Stimulated activated CD8-positive, alpha-beta memory T cell treated with anti-CD3 and anti-CD28 coated beads, Interleukin-4, amount 100 ng/mL, for 24 hours (primary cell): ENCODE measurements around the gene PLCL1.

ENCODE experiments used
- DNase-seq: peaks from one replicate; pipeline ENCODE4 v3.0.0-alpha.2; 2020; ENCODE audit warnings: low read depth

Gene PLCL1

DNA sequence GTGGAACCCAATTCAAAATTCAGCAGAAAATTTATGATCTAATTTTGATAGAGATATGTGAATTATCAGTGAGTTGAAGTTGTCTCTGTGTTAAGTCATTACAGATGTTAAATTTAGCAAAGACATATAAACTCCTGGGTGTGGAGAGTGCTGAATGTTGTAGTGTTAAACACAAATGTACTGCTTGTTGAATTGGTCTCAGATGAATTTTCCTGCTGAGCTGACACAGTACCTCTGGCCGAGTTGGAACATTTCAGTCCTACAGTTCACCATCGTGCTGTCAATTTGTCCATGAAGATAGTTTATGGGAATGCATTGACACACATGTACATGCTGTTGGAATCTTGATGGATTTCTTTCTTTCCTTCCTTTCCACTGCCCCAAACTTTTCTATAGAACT is 255.9 kb downstream of the PLCL1 start:
- no peak for DNase-seq

- DNase-seq = no peak
Measured at GRCh38 chr2:198062826-198063225, 258.4 kb downstream of the PLCL1 start.

DNA sequence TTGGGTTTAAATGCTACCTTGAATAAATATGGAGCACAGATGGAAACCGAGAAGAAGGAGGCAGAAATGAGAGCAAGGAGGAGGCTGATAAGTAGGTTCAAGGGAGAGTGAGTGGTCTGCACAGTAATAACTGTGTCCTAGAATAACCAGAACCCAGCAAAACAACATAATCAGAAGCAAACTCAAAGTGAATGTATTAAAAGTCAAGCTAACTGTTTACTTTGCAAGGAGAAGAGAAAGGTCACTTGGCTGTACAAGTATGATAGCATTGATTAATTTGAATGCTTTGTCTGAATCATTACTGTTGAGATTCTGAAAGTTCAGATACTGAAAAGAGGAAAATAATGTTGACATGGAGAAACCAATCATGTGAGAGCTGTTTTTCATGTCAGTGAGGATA is 258.8 kb downstream of the PLCL1 start:
- no peak for DNase-seq

DNA sequence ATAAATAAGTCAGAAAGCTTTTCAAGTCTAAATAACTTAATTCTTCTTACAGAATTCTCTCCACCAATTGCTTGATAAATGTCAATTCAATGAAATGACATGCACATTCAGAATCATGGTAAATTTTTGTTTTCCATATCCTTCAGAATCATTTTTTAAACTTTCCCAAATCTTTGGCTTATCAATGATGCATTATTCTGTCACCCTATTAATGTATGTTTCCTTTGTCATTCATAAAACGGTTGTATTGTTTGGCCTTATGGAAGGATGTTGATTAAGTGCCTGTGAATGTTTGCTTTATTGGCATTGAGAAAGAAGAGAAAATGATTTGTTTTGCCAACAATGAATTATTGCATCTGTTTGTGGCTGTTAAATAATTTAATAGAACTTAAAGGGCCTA is 260.9 kb downstream of the PLCL1 start:
- DNase-seq = no peak

DNA sequence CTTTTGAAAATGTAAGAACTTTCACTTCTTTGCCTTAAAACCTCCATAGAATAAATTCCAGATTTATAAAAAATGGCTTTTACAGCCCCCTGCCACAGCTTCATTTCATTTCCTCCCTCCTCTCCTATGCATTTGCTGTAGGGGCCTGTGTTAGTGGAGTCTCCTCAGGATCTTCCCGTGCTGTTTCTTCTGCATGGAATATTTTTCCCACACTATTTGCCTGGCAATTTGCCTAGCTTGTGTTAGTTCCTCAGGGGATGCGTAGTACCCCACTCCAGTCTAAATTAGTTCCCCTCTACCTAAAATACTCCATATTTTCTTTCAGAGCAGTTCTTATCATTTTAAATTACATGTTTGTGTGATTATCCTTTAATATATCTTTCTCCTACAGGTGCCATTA is 262.2 kb downstream of the PLCL1 start:
- no peak for DNase-seq

- DNase-seq = no peak
Measured at GRCh38 chr2:198072655-198073054, 268.3 kb downstream of the PLCL1 start.

DNA sequence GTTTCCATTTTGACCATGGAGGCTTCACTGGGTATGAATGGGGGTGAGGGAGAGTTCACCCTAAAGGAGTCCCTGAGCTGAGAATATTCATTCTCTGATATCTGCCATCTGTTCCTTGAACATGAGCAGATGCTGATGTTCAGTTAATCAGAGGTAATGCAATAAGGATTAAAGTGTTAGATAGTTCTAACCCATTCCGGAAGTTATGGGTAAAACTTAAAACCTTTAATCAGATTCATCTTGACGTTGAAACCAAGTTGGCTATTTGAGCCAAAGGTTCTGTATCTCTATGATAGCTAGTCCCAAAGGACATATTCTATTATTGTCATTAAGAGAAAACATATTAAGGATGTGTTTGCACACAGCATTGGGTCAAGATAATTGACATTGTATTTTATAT is 268.9 kb downstream of the PLCL1 start:
- DNase-seq = no peak

GRCh38 chr2:198077477-198077876 is 273.1 kb downstream of the PLCL1 start:
- DNase-seq = no peak

DNA sequence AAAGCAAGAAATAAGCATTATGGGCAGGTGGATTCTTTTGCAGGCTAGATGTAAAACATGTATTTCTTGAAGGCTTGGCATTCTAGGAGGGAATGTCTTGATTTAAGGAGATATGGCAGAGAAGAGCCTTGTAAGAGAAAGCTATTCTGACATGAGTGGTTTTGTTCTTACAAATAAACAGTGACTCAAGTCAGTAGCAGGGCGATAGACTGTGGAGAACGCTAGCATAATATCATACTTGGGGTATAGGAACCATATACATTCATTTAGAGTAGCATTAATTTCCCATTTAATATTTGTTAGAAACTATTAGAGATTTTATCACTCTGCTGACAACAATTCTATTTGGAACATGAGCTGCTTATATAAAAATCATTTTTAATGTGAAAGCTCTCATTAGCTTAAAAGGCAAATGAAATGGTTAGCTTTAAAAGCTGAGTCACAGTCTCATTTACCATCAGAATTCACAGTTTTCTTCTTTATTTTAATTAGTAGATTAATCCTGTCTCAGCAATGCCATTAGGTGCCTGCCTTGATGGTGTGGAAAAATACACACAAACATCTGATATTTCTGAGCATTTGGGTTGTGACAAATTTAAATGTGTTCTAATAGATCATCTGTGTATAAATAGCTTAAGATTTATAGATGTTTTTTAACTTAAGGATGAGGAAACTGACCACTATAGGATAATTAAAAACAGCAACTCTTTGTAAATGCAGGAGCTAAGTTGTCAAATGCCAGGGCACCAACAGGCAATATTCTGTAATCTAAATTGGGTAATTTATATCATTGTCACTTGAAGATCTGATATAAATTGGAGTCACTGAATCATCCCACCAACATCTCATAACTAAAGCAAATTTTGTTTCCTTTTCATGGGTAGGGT is 276.7 kb downstream of the PLCL1 start:
- no peak for DNase-seq

- no peak for DNase-seq
Measured at GRCh38 chr2:198084156-198084555, 279.8 kb downstream of the PLCL1 start.

GRCh38 chr2:198096002-198096401 is 291.6 kb downstream of the PLCL1 start:
- DNase-seq = no peak

DNA sequence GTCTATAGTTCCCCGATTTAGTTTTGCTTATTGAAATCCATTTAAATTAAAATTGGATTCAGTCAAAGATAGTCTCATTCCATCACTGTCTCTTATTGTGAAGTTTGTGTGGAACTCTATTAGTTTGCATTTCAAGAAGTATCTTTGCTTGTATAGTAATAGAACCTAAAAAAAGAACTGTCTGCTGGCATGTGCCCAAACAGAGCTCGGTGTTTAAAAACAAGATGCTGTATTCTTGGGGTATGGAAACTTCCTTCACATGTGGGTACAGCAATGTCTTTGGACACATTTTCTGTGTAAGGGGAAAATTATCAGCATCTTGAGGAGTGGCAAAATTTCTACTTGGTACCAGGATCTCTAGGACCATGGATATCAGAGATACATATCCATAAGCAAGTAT is 292.6 kb downstream of the PLCL1 start:
- DNase-seq = no peak

- no peak for DNase-seq
Measured at GRCh38 chr2:198097630-198098029, 293.2 kb downstream of the PLCL1 start.

DNA sequence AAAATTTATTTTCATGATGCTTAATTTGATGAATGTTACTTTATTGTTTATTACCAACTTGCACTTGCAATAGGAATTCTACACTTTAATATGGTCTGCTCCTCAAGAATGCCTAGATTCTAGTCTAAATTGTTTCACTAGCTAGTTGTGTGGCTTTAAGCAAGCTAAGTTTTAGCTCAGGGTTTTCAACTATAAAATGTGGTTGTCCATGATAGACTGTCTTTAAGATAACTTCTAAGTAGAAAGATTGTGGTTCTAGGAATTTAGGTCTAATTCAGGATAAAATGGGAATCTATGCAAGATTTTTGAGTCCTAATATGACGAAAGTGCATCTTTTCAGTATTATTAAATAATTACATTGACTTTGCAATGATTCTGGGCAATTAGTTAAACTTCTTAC is 294.0 kb downstream of the PLCL1 start:
- no peak for DNase-seq

DNA sequence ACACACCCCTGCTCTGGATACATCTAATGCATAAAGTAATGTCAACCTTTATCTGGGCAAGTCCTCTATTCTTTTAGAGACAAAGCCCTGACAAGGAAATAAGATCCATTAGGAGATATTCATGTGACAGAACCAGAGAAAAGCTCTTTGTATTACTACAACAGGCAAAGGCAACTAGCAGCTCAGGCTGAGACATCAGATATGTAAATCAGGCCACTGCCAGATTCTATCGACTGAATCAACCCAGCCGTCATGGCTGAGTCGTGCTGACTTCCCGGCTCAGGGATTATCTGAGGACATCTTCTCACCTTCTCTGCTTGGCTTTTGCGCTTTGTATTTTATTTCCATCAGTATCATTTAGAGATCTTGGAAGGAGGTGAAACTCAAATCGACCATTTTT is 294.5 kb downstream of the PLCL1 start:
- DNase-seq = no peak

- no peak for DNase-seq
Measured at GRCh38 chr2:198100346-198100745, 296.0 kb downstream of the PLCL1 start.

- no peak for DNase-seq
Measured at GRCh38 chr2:198101688-198102087, 297.3 kb downstream of the PLCL1 start.

- DNase-seq = no peak
Measured at GRCh38 chr2:198102120-198102519, 297.7 kb downstream of the PLCL1 start.

DNA sequence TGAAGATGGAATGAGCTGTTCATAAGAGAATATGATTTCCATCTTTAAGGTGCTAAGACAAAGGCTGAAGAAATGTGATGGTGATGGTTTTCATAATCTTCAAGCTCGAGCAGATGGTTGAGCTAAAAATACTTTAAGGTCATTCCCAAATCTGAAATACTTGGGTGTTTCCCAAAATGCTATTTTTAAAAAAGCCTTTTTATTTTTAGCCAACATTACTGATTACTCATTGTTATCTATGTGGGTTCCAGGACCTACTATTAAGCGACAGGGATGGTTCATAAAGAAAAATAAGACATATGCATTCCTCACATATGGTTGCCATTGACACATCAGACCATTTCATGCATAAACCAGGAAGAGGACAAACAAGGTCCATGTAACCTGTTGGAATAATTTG is 298.5 kb downstream of the PLCL1 start:
- no peak for DNase-seq

- no peak for DNase-seq
Measured at GRCh38 chr2:198106621-198107385, 302.4 kb downstream of the PLCL1 start.

GRCh38 chr2:198113316-198113715 is 308.9 kb downstream of the PLCL1 start:
- no peak for DNase-seq

- no peak for DNase-seq
Measured at GRCh38 chr2:198114064-198114463, 309.7 kb downstream of the PLCL1 start.

DNA sequence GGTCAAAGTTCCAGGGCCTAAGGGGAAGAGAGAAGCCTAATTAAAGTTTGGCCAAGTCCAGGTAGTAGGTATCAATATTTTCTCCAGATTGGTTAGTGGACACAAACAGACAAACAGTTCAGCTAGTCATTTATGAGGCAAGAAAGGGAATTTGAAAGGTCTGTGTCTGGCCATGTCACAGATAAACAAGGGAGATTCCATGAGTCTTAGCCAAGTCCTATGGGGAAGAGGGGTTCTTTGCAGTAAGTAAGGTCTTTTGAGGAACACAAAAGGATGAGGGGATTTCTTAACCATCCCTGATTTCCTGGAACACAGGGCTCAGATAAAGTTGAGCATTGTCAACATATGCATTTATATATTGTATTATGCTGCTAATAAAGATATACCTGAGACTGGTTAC is 310.8 kb downstream of the PLCL1 start:
- DNase-seq = no peak
